GM21360 (cell line): ENCODE measurements around the gene DOCK2.

Experiments used
- ATAC-seq: cut with Tn5 transposase; IDR thresholded peaks from one replicate; pipeline ENCODE4 v1.9.1; 2021; ENCODE audit warnings: mild to moderate bottlenecking, moderate library complexity; ENCODE audit not compliant: unreplicated experiment

The DOCK2 gene

DNA sequence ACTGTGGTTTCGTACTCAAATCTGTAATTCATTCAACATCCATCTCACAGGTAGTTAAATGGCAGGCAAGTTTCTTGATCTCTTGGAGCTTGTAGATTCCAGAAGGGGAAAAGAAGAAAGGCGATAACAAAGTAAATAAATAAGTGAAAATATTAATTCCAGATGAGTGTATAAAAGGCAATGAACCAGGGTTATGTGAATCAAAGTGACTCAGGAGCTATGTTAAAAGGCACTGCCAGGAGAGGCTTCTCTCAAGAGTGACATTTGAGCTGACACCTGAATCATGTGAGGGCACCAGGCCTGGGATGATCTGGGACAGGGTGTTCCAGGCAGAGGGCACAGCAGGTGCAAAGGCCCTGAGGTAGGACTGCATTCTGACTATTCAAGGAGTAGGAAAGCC lies 45.0 kb downstream of the DOCK2 start:
- ATAC-seq = no peak

- ATAC-seq = peak; percentile 92
Observed at GRCh38 chr5:169686137-169686536, 49.1 kb downstream of the DOCK2 start.

- no peak for ATAC-seq
Observed at GRCh38 chr5:169688106-169688505, 51.0 kb downstream of the DOCK2 start.

GRCh38 chr5:169691471-169691870 lies 54.4 kb downstream of the DOCK2 start:
- no peak for ATAC-seq

GRCh38 chr5:169694091-169694625 lies 57.1 kb downstream of the DOCK2 start:
- ATAC-seq = no peak

GRCh38 chr5:169695025-169695625 lies 58.0 kb downstream of the DOCK2 start:
- ATAC-seq = no peak

GRCh38 chr5:169695919-169696490 lies 58.9 kb downstream of the DOCK2 start:
- ATAC-seq = no peak

DNA sequence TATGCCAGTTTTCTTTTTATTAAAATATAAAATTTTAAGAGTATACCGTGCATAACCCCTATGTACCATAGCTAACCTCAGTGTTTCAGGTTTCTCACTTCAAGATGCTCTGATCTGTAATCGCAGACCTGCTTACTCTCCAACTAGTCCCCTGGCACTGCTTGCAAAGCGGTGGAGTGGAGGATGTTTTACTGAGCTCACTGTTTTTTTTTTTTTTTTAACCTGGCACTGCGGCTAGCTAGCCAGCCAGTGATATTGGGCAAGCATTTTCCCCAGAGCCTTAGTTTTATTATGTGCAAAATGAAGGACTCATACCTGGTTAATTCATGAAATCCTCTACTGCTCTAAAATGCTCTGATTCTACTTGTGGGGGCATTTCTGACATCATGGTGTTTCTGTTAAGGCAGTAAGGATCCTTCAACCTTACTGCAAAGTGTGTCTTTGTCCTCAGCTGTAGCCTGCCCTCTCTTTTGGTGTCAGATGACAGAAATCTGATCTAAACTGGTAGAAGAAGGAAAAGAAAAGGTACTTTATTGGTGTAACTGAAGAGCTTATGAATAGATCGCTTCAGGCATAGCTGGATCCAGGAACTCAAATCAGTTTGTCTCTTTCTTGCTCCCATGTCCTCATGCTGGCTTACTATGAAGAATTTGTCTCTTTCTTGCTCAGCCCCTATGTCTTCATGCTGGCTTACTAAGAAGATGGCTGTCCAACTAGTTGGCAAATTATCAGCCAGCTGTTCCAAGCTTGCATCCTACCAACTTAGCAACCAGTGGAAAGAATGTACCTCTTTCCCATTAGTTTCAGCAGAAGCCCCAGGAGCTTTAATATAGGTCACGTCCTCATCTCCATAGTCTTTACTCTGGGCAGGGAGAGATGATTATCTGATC lies 59.8 kb downstream of the DOCK2 start:
- no peak for ATAC-seq

- ATAC-seq = no peak
Observed at GRCh38 chr5:169697511-169697890, 60.4 kb downstream of the DOCK2 start.

GRCh38 chr5:169697976-169698375 lies 60.9 kb downstream of the DOCK2 start:
- no peak for ATAC-seq

- no peak for ATAC-seq
Observed at GRCh38 chr5:169700611-169701010, 63.5 kb downstream of the DOCK2 start.

DNA sequence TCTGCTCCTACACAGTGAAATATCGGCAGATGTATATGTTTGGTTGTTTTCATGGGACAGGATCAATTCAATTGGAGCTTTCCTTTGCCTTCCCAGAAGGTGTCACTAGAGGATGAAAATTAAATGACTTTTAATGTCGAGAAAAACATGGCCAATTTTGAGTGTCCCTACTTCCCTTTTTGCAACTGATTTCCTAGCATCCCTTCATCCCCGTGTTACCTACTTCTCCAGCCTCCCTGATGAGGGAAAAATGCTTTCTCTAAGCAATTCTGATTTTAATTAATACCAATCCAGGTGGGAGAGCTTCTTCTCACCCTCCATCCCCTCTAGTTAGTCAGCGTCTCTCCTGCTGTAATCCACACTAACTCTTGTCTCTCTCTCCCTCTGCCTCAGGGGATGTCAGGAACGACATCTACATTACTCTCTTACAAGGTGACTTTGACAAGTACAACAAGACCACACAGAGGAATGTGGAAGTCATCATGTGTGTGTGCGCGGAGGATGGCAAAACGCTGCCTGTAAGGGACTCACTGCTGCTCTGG lies 64.9 kb downstream of the DOCK2 start:
- no peak for ATAC-seq

DNA sequence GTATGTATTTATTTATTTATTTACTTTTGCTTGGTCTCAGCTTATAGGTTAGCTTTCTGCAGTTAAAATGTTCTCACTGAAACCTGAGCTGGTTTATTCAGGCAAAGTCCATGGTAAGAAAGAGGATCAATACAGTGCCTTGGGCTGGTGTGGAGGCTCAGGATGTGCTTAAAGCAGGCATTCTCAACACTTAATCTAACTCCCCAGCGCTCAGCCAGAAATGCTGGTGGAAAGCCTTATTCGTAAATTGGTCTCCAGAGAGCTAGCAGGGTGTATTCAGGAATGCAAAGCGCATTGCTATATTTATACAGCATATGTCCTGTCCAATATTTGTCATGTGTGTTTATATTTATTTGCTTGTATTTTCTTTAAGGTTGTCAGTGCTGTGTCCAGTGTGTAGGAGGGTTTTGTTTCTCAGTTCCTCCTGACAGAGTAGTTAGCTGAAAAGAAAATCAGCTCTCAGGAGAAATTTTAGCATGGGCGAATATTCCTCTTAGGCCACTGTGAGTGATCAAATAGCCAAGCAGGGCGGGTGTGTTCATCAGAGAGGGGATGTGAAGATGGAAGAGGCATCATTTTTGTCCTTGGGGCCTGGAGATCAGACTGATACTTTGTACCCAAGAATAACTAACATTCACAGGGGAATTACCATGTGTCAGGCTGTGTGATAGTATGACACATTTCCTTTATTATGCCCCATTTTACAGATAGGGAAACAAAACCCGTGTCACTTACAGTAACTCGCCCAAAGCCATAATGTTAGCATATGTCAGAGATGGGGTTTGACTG lies 65.8 kb downstream of the DOCK2 start:
- peak; percentile 73 for ATAC-seq

GRCh38 chr5:169703813-169704212 lies 66.7 kb downstream of the DOCK2 start:
- ATAC-seq = no peak

DNA sequence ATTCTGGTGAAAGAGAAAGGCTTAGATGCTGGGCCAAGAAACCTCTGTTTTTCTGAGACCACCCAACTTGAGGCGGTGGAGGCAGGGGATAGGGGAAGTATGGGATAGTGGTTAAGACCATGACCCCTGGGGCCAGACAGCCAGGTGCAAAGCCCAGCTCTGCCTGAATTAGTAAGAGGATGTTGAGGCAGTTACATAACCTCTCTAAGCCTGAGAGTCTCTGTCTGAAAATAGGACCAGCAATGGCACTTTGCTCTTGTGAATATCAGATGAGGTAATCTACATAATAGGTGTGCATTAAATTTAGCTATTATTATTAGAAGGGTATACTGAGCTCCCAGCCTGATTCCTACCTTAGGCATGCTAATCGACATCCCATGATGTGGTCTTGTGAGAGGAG lies 68.2 kb downstream of the DOCK2 start:
- ATAC-seq = no peak

GRCh38 chr5:169706071-169706470 lies 69.0 kb downstream of the DOCK2 start:
- ATAC-seq = no peak

- no peak for ATAC-seq
Observed at GRCh38 chr5:169706758-169707450, 69.8 kb downstream of the DOCK2 start.

- no peak for ATAC-seq
Observed at GRCh38 chr5:169707686-169708085, 70.6 kb downstream of the DOCK2 start.

DNA sequence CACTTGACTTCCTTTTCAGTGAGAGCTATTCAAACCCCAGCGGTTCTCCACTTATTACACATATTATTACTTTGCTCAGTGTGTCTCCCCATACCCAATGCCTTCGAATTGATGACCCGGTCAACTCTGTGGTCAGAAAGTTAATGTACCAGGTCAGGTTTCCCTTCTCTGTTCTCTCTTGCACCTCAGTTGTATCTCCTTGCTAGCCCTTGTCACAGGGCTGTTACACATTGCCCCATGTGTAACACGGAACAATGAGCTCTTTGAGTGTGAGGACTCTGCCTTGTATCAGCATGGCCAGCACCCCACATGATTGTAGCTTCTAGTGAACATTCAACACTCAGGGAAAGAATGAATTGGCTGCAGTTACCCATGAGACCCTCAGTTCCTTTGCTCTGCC lies 73.6 kb downstream of the DOCK2 start:
- no peak for ATAC-seq

- no peak for ATAC-seq
Observed at GRCh38 chr5:169711551-169712225, 74.6 kb downstream of the DOCK2 start.
